GM18909 (cell line): ENCODE results near the gene SHROOM1.

Source experiments
- ATAC-seq: cut with Tn5 transposase; IDR thresholded peaks from one replicate; pipeline ENCODE4 v1.9.1; 2021; ENCODE audit warnings: mild to moderate bottlenecking; ENCODE audit not compliant: unreplicated experiment, poor library complexity

The SHROOM1 gene

GRCh38 chr5:132854301-132854700 lies 23.9 kb upstream of the SHROOM1 start:
- no peak for ATAC-seq

GRCh38 chr5:132853790-132854189 lies 23.3 kb upstream of the SHROOM1 start:
- no peak for ATAC-seq

GRCh38 chr5:132853323-132853722 lies 22.9 kb upstream of the SHROOM1 start:
- ATAC-seq: no peak

GRCh38 chr5:132850066-132850465 lies 19.6 kb upstream of the SHROOM1 start:
- ATAC-seq: no peak

- no peak for ATAC-seq
Measured at GRCh38 chr5:132849347-132849746, 18.9 kb upstream of the SHROOM1 start.

- no peak for ATAC-seq
Measured at GRCh38 chr5:132848270-132848669, 17.8 kb upstream of the SHROOM1 start.

GRCh38 chr5:132841305-132841704 lies 10.9 kb upstream of the SHROOM1 start:
- ATAC-seq: no peak

GRCh38 chr5:132840896-132841295 lies 10.4 kb upstream of the SHROOM1 start:
- no peak for ATAC-seq

GRCh38 chr5:132840313-132840712 lies 9.9 kb upstream of the SHROOM1 start:
- no peak for ATAC-seq

- ATAC-seq: no peak
Measured at GRCh38 chr5:132839426-132840301, 9.2 kb upstream of the SHROOM1 start.

GRCh38 chr5:132838516-132839282 lies 8.3 kb upstream of the SHROOM1 start:
- ATAC-seq: no peak

- ATAC-seq: no peak
Measured at GRCh38 chr5:132837868-132838267, 7.4 kb upstream of the SHROOM1 start.

GRCh38 chr5:132836852-132837251 lies 6.4 kb upstream of the SHROOM1 start:
- ATAC-seq: no peak

- no peak for ATAC-seq
Measured at GRCh38 chr5:132834057-132834456, 3.6 kb upstream of the SHROOM1 start.

GRCh38 chr5:132832612-132833011 lies 2.2 kb upstream of the SHROOM1 start:
- ATAC-seq: no peak

- no peak for ATAC-seq
Measured at GRCh38 chr5:132831095-132831860, 831 bp upstream of the SHROOM1 start.

GRCh38 chr5:132829742-132830435 lies 558 bp downstream of the SHROOM1 start:
- peak; percentile 82 for ATAC-seq

- ATAC-seq: no peak
Measured at GRCh38 chr5:132828846-132829494, 1.5 kb downstream of the SHROOM1 start.

- no peak for ATAC-seq
Measured at GRCh38 chr5:132827943-132828673, 2.3 kb downstream of the SHROOM1 start.
